Naive B cell (primary cell): ENCODE data around the gene ISM2. TPM values are rescaled to one million over a fixed set of nuclear protein-coding genes. Genes with fewer than 3 reads are reported as not detected.
"Not testable (repeated sequence)": the region's sequence is repeated elsewhere in the genome, so short reads cannot be mapped to it uniquely, and the experiment has no call there.

Source experiments
- ATAC-seq, 2 donors: fragments of 150-1000 bp; cut with Tn5 transposase; 2 replicates each; pipeline ENCODE4 v1.10.0; 2021; ENCODE audit warnings: low read depth in 2 of 2, mild to moderate bottlenecking in 2 of 2, moderate library complexity in 2 of 2
- DNase-seq: peaks from one replicate; pipeline ENCODE4 v3.0.0; 2022
- H3K27ac Mint-ChIP-seq, 6 donors: one replicate each; pipeline ENCODE4 v1.8.0; 2020 to 2022; ENCODE audit warnings: mild to moderate bottlenecking in 6 of 6, mixed read lengths in 6 of 6, moderate library complexity in 5 of 6, inconsistent platforms in 2 of 6
- H3K27me3 Mint-ChIP-seq, 3 donors: one replicate each; pipeline ENCODE4 v1.8.0; 2021 to 2022; ENCODE audit warnings: mixed read lengths in 3 of 3, mild to moderate bottlenecking in 1 of 3
- H3K36me3 Mint-ChIP-seq, 2 donors: one replicate each; pipeline ENCODE4 v1.8.0; 2020 to 2022; ENCODE audit warnings: mixed read lengths in 2 of 2, inconsistent platforms in 1 of 2, mild to moderate bottlenecking in 1 of 2
- H3K4me1 Mint-ChIP-seq, 3 donors: one replicate each; pipeline ENCODE4 v1.8.0; 2020 to 2022; ENCODE audit warnings: mixed read lengths in 3 of 3, inconsistent platforms in 1 of 3, mild to moderate bottlenecking in 1 of 3, moderate library complexity in 1 of 3
- H3K4me3 Mint-ChIP-seq, 8 donors: one replicate each; pipeline ENCODE4 v1.8.0; 2020 to 2022; ENCODE audit warnings: mild to moderate bottlenecking in 8 of 8, mixed read lengths in 8 of 8, moderate library complexity in 8 of 8, inconsistent platforms in 2 of 8
- H3K9me3 Mint-ChIP-seq, 7 donors: one replicate each; pipeline ENCODE4 v1.8.0; 2020 to 2022; ENCODE audit warnings: mixed read lengths in 7 of 7, mild to moderate bottlenecking in 5 of 7, inconsistent platforms in 2 of 7, moderate library complexity in 1 of 7
- polyA plus RNA-seq, 6 donors: library from polyadenylated mRNA; unstranded; fragments of 300-500 nt; fragmentation: Illumina TruSeq; gene quantifications; one replicate each; pipeline ENCODE4 v1.2.3, GENCODE V29; 2021; ENCODE audit warnings: low read depth in 6 of 6

ISM2 gene
- polyA plus RNA-seq: under 1 TPM in 1 of 6 donors, not detected in 5; 0.57 TPM

DNA sequence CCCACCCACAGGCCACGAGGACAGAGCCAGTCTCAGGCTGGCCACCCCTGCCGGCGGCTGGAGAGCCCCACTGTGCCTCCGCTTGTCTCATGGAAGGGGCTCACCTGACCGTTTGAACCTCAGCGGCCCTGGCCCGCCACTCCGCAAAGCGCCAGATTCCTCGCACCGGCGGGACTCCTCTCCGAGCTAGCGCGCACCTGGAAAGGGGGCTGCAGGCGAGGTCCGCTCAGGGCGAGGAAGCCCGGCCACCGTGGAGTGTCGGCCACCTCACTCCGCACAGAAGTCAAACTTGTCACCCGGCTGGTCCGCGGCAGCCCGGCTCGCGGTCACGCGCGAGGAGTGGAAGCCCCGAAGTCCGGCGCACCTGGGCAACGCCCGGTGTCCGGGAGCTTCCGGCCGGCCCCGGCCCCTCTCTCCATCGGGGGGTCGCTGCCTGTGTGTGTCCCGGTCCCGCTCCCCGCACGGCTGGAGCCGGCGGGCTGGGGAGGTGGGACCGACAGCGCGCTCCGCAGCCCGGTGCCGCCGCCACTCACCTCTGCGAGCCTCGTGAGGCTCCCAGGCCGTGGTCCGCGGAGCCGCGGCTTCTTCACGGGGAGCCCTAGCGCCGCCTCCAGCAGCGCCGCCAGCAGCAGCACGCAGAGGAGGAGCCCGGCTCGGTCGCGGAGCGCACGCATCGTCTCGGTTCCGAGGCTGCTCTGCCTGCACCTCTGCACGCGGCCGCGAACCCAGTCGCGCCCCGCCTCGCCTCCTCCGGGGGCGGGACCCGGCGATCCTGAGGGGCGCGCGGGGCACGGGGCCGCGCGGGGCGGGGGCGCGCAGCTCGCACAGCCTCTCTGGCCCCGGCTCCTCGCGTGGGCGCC, at the start of gene ISM2:
Gene ISM2 (minus strand): TSS at position 697 of the 860 bp plus-strand sequence. CDS start 23 bp downstream, at position 674.
- Mint-ChIP-seq H3K27ac (peak within 1 kb of the TSS in 1 of 6 donors; percentile 56), H3K27me3 (peaks cover 17 to 42% (median 20%) of the 10 kb centered on the region in 3 donors), H3K4me1 (peaks cover 13 to 22% (median 20%) of the 10 kb centered on the region in 3 donors), H3K36me3 (peaks cover 4 to 5% of the 10 kb centered on the region in 2 donors), H3K4me3 (peak within 1 kb of the TSS; percentile 70 to 89 (median 84)), H3K9me3 (peaks cover 0 to 5% (median 3%) of the 10 kb centered on the region in 7 donors)
- DNase-seq: peak; percentile 47
- peak; percentile 89 to 92 for ATAC-seq

DNA sequence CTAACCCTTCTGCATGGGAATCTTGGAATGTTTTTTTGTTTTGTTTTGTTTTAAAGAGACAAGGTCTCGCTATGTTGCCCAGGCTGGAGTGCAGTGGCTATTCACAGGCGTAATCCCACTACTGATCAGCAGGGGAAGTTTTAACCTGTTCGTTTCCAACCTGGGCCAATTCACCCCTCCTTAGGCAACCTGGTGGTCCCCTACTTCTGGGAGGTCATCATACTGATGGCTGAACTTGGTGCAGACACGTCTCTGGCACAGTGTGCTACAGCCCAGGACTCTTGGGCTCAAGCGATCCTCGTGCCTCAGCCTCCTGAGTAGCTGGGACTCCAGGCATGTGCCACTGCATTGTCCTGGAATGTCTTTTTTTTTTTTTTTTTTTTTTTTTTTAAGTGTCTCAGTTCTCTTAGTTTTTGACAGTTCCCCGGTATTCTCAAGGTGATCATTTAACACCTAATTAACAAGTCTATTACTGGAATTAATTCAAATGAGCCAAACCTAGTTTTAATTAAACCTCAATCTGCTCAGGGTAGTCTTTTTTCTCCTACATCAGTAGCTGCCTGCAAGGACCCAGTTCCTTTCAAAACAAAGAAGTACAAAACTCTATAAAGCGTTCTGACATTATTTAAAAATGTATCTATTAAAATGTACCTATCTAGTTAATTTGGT, 49.0 kb upstream of the ISM2 start:
- no peaks in the 10 kb centered on the region for H3K27me3 Mint-ChIP-seq
- peaks cover 9 to 19% (median 16%) of the 10 kb centered on the region in 3 donors for H3K4me1 Mint-ChIP-seq
- no peak for DNase-seq
- ATAC-seq: no peak
- peaks cover 4 to 8% of the 10 kb centered on the region in 2 donors for H3K36me3 Mint-ChIP-seq
- no peak overlapping the region for H3K27ac Mint-ChIP-seq
- H3K4me3 Mint-ChIP-seq: no peak overlapping the region
- no peaks in the 10 kb centered on the region for H3K9me3 Mint-ChIP-seq

GRCh38 chr14:77545171-77545570, 46.6 kb upstream of the ISM2 start:
- ATAC-seq, H3K4me3 Mint-ChIP-seq, H3K9me3 Mint-ChIP-seq, H3K36me3 Mint-ChIP-seq, DNase-seq, H3K27me3 Mint-ChIP-seq: not testable (repeated sequence)
- Mint-ChIP-seq H3K27ac (peak overlapping the region in 3 of 6 donors; percentile 19 to 26 (median 19)), H3K4me1 (peaks cover 17 to 31% (median 28%) of the 10 kb centered on the region in 3 donors)

DNA sequence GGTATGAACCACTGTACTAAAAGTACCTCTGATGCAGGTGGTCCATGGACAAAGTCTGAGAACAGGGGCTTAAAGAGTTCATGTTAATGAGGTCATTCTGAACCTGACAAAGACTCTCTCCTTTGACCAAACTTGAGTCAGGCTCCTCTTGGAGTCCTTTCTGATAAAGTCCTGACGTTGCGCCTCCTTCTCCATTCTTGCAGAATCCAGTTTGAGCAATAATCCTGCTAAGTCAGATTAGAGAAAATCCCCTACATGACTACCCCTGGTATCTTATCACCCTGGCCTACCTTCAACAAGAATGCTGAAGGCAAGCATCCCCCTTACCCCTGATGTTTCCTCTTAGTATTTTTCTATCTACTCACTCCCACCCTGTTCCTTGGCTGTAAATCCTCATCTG, 46.0 kb upstream of the ISM2 start:
- no peak for DNase-seq
- Mint-ChIP-seq H3K9me3 (no peaks in the 10 kb centered on the region), H3K27me3 (no peaks in the 10 kb centered on the region), H3K4me1 (peaks cover 17 to 31% (median 28%) of the 10 kb centered on the region in 3 donors), H3K36me3 (peaks cover 4 to 8% of the 10 kb centered on the region in 2 donors), H3K27ac (peak overlapping the region in 5 of 6 donors; percentile 22 to 86 (median 56)), H3K4me3 (peak overlapping the region in 1 of 8 donors; percentile 50)
- no peak for ATAC-seq

- peak overlapping the region in 3 of 8 donors; percentile 15 to 64 (median 29) for H3K4me3 Mint-ChIP-seq
- H3K36me3 Mint-ChIP-seq: peaks cover 4 to 8% of the 10 kb centered on the region in 2 donors
- ATAC-seq (no peak), DNase-seq (no peak)
- H3K27ac Mint-ChIP-seq: peak overlapping the region in 4 of 6 donors; percentile 55 to 84 (median 67)
- H3K9me3 Mint-ChIP-seq: no peaks in the 10 kb centered on the region
- peaks cover 17 to 31% (median 28%) of the 10 kb centered on the region in 3 donors for H3K4me1 Mint-ChIP-seq
- no peaks in the 10 kb centered on the region for H3K27me3 Mint-ChIP-seq
Measured at GRCh38 chr14:77543637-77544334, 45.2 kb upstream of the ISM2 start.

- Mint-ChIP-seq H3K4me1 (peaks cover 17 to 32% (median 29%) of the 10 kb centered on the region in 3 donors), H3K27ac (peak overlapping the region in 5 of 6 donors; percentile 33 to 96 (median 77)), H3K27me3 (no peaks in the 10 kb centered on the region), H3K4me3 (peak overlapping the region in 2 of 8 donors; percentile 15 to 90), H3K9me3 (no peaks in the 10 kb centered on the region), H3K36me3 (peaks cover 4 to 8% of the 10 kb centered on the region in 2 donors)
- DNase-seq (no peak), ATAC-seq (no peak)
Measured at GRCh38 chr14:77543240-77543551, 44.6 kb upstream of the ISM2 start.

DNA sequence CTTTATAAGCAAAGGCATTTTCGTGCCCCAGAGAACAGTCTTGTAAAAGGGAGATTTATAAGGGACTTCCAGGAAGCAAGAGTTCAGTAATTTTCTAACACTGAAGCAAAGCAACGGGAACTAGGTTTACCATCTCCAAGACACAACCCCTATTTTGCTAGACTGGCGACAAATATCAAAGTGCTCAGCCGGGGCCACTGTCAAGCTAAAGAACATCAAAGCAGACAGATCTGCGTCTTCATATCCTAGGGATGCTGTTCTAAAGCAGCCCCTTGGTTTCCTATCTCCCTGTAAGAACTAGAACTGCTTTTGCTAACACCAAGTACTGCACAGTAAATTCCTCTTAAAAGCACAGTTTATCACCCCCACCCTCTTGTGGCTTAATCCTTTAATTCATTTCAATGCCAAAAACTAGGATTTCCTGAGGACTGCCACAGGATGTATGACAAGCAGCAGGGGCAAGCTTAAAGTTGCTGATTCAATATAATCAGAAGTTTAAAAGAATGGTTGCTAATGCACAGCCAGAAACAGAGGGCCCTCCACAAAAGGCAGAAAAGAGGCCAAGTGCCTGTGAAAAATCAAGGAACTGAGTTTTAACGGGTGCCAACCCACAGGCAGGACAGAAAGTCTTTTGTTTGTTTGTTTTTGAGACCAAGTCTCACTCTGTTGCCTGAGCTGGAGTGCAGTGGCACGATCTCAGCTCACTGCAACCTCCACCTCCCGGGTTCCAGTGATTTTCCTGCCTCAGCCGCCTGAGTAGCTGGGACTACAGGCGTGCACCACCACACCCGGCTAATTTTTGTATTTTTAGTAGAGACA, 44.0 kb upstream of the ISM2 start:
- ATAC-seq (peak; percentile 58 to 61), DNase-seq (no peak)
- peaks cover 23 to 38% (median 35%) of the 10 kb centered on the region in 3 donors for H3K4me1 Mint-ChIP-seq
- no peaks in the 10 kb centered on the region for H3K27me3 Mint-ChIP-seq
- H3K4me3 Mint-ChIP-seq: peak overlapping the region in 7 of 8 donors; percentile 15 to 90 (median 64)
- H3K36me3 Mint-ChIP-seq: peaks cover 0 to 8% of the 10 kb centered on the region in 2 donors
- no peaks in the 10 kb centered on the region for H3K9me3 Mint-ChIP-seq
- peak overlapping the region; percentile 33 to 96 (median 64) for H3K27ac Mint-ChIP-seq

- H3K4me3 Mint-ChIP-seq: peak overlapping the region; percentile 37 to 90 (median 81)
- peaks cover 27 to 43% (median 36%) of the 10 kb centered on the region in 3 donors for H3K4me1 Mint-ChIP-seq
- no peaks in the 10 kb centered on the region for H3K27me3 Mint-ChIP-seq
- ATAC-seq (peak; percentile 83 to 91), DNase-seq (peak; percentile 15)
- H3K9me3 Mint-ChIP-seq: no peaks in the 10 kb centered on the region
- H3K27ac Mint-ChIP-seq: peak overlapping the region; percentile 28 to 96 (median 78)
- peaks cover 0 to 8% of the 10 kb centered on the region in 2 donors for H3K36me3 Mint-ChIP-seq
Measured at GRCh38 chr14:77541905-77542304, 43.3 kb upstream of the ISM2 start.

DNA sequence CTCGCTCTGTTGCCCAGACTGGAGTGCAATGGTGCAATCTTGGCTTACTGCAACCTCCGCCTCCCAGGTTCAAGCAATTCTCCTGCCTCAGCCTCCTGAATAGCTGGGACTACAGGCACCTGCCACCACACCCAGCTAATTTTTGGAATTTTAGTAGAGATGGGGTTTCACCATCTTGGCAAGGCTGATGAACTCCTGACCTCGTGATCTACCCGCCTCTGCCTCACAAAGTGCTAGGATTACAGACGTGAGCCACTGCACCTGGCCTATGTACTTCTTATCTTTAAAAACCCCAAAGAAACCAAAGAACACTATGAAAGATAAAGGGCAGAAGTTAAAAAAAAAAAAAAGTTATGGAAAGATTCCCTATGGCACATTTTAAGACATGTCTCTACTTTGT, 38.3 kb upstream of the ISM2 start:
- Mint-ChIP-seq H3K36me3 (peaks cover 0 to 17% of the 10 kb centered on the region in 2 donors), H3K4me3 (peak overlapping the region in 1 of 8 donors; percentile 62), H3K4me1 (peaks cover 14 to 22% (median 18%) of the 10 kb centered on the region in 3 donors), H3K27ac (peak overlapping the region in 3 of 6 donors; percentile 42 to 55 (median 52))
- not testable (repeated sequence) for H3K27me3 Mint-ChIP-seq, H3K9me3 Mint-ChIP-seq, DNase-seq, ATAC-seq

DNA sequence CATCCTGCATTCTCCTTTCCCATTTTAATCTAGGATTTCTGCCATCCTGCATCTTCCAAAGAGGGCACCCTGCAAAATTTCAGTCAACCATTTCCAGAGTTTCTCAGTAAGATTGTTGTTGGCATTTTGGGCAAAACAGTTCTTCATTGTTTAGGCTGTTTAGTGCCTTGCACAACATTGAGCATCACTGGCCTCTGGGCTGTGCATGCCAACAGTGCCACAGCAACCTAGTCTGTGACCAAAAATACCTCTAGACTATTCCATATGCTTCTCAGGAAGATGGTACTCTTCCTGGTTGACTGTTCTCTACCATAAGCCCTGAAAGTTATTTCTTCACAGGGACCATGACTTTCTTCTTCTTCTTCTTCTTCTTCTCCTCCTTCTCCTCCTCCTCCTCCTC, 32.5 kb upstream of the ISM2 start:
- Mint-ChIP-seq H3K4me3 (no peak overlapping the region), H3K4me1 (peaks cover 0 to 8% (median 2%) of the 10 kb centered on the region in 3 donors), H3K9me3 (no peaks in the 10 kb centered on the region), H3K36me3 (peaks cover 12 to 17% of the 10 kb centered on the region in 2 donors), H3K27me3 (no peaks in the 10 kb centered on the region), H3K27ac (peak overlapping the region in 1 of 6 donors; percentile 32)
- no peak for DNase-seq
- ATAC-seq: no peak

GRCh38 chr14:77529963-77530362, 31.3 kb upstream of the ISM2 start:
- Mint-ChIP-seq H3K4me1 (peaks cover 0 to 4% (median 2%) of the 10 kb centered on the region in 3 donors), H3K36me3 (peaks cover 9 to 12% of the 10 kb centered on the region in 2 donors), H3K4me3 (no peak overlapping the region), H3K9me3 (no peaks in the 10 kb centered on the region), H3K27me3 (no peaks in the 10 kb centered on the region), H3K27ac (no peak overlapping the region)
- DNase-seq: no peak
- ATAC-seq: no peak

DNA sequence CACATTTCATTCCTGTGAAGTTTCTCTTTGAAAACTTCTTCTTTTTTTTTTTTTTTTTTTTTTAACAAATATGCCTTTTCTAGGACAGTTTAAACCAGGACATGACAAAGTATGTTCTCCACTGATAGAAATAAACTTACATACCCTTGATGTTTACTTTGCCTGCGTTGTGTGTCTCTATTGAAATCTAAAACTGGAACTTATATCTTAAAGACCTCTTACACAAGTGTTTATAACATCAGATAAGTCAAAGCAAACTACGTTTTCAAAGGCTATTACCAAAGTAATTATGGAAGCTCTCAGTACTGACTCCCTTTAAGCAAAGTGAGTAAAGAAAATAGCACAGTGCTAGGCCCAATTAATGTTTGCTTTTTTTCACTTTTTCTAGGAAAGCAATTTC, 30.6 kb upstream of the ISM2 start:
- no peak overlapping the region for H3K4me3 Mint-ChIP-seq

More for the DNA sequence above, 30.6 kb upstream of the ISM2 start:
- no peaks in the 10 kb centered on the region for H3K9me3 Mint-ChIP-seq
- ATAC-seq: no peak
- peak overlapping the region in 2 of 6 donors; percentile 16 to 34 for H3K27ac Mint-ChIP-seq
- no peak for DNase-seq
- H3K4me1 Mint-ChIP-seq: peaks cover 0 to 9% (median 2%) of the 10 kb centered on the region in 3 donors
- peaks cover 12 to 14% of the 10 kb centered on the region in 2 donors for H3K36me3 Mint-ChIP-seq
- no peaks in the 10 kb centered on the region for H3K27me3 Mint-ChIP-seq
